Stimulated activated naive CD8-positive, alpha-beta T cell treated with anti-CD3 and anti-CD28 coated beads, Interleukin-15, Interleukin-2, amounts not matched to agents 100 ng/mL and 50 ng/mL, for 24 hours (primary cell): ENCODE measurements around the gene MARCHF3.
"Not testable (repeated sequence)": the region's sequence is repeated elsewhere in the genome, so short reads cannot be mapped to it uniquely, and the experiment has no call there.

ENCODE experiments used
- H3K27ac Mint-ChIP-seq: one replicate; pipeline ENCODE4 v1.8.0; 2021; ENCODE audit warnings: mild to moderate bottlenecking, mixed read lengths
- H3K27me3 Mint-ChIP-seq: one replicate; pipeline ENCODE4 v1.8.0; 2021; ENCODE audit warnings: mixed read lengths
- H3K36me3 Mint-ChIP-seq: one replicate; pipeline ENCODE4 v1.8.0; 2021; ENCODE audit warnings: low read depth, mixed read lengths
- H3K4me1 Mint-ChIP-seq: one replicate; pipeline ENCODE4 v1.8.0; 2021; ENCODE audit warnings: low read depth, mixed read lengths
- H3K4me3 Mint-ChIP-seq: one replicate; pipeline ENCODE4 v1.8.0; 2021; ENCODE audit warnings: mild to moderate bottlenecking, mixed read lengths
- H3K9me3 Mint-ChIP-seq: one replicate; pipeline ENCODE4 v1.8.0; 2021; ENCODE audit warnings: mixed read lengths

MARCHF3 gene

GRCh38 chr5:126847456-126847820 lies 182.9 kb downstream of the MARCHF3 start:
- peaks cover 45% of the 10 kb centered on the region for H3K4me1 Mint-ChIP-seq
- H3K27ac Mint-ChIP-seq = no peak overlapping the region
- no peak overlapping the region for H3K4me3 Mint-ChIP-seq
- no peaks in the 10 kb centered on the region for H3K36me3 Mint-ChIP-seq
- no peaks in the 10 kb centered on the region for H3K27me3 Mint-ChIP-seq
- no peaks in the 10 kb centered on the region for H3K9me3 Mint-ChIP-seq

GRCh38 chr5:126846744-126847455 lies 183.5 kb downstream of the MARCHF3 start:
- Mint-ChIP-seq H3K36me3 (no peaks in the 10 kb centered on the region), H3K27ac (no peak overlapping the region), H3K4me3 (no peak overlapping the region), H3K9me3 (no peaks in the 10 kb centered on the region), H3K27me3 (no peaks in the 10 kb centered on the region), H3K4me1 (peaks cover 40% of the 10 kb centered on the region)

- Mint-ChIP-seq H3K4me1 (peaks cover 34% of the 10 kb centered on the region), H3K27ac (no peak overlapping the region), H3K27me3 (no peaks in the 10 kb centered on the region), H3K4me3 (no peak overlapping the region), H3K9me3 (no peaks in the 10 kb centered on the region), H3K36me3 (no peaks in the 10 kb centered on the region)
These were observed 184.0 kb downstream of the MARCHF3 start for GRCh38 chr5:126846344-126846743.

DNA sequence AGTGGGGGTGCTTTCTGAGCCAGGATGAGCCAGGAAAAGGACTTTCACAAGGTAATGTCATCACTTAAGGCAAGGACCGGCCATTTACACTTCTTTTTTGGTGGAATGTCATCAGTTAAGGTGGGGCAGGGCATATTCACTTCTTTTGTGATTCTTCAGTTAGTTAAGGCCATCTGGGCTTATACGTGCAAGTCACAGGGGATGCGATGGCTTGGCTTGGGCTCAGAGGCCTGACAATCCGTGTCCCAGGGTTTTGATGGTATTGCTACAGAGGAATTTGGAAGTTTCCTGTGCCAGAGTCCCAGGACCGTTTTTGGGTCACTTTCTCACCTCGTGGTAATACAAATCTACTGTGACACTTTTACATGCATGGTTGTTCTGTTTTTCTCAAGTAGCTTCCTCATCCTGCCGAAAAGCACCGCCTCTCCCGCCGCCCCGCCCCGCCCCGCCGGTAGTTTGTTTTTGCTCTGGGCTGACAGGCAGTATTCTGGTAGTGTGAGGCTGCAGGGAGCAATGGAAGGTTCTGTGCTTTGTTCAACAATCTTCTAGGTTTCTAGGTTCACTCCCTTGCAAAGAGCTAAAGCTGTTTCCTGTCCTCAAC lies 184.8 kb downstream of the MARCHF3 start:
- H3K36me3 Mint-ChIP-seq, H3K4me3 Mint-ChIP-seq, H3K9me3 Mint-ChIP-seq, H3K27me3 Mint-ChIP-seq: not testable (repeated sequence)
- Mint-ChIP-seq H3K4me1 (peaks cover 33% of the 10 kb centered on the region), H3K27ac (peak overlapping the region; percentile 15)

- peaks cover 28% of the 10 kb centered on the region for H3K4me1 Mint-ChIP-seq
- peaks cover 10% of the 10 kb centered on the region for H3K36me3 Mint-ChIP-seq
- not testable (repeated sequence) for H3K27ac Mint-ChIP-seq, H3K4me3 Mint-ChIP-seq, H3K27me3 Mint-ChIP-seq, H3K9me3 Mint-ChIP-seq
These were observed 187.0 kb downstream of the MARCHF3 start for GRCh38 chr5:126843375-126843774.

GRCh38 chr5:126839407-126839806 lies 191.0 kb downstream of the MARCHF3 start:
- peaks cover 42% of the 10 kb centered on the region for H3K36me3 Mint-ChIP-seq
- not testable (repeated sequence) for H3K9me3 Mint-ChIP-seq, H3K4me3 Mint-ChIP-seq, H3K27me3 Mint-ChIP-seq, H3K27ac Mint-ChIP-seq, H3K4me1 Mint-ChIP-seq

DNA sequence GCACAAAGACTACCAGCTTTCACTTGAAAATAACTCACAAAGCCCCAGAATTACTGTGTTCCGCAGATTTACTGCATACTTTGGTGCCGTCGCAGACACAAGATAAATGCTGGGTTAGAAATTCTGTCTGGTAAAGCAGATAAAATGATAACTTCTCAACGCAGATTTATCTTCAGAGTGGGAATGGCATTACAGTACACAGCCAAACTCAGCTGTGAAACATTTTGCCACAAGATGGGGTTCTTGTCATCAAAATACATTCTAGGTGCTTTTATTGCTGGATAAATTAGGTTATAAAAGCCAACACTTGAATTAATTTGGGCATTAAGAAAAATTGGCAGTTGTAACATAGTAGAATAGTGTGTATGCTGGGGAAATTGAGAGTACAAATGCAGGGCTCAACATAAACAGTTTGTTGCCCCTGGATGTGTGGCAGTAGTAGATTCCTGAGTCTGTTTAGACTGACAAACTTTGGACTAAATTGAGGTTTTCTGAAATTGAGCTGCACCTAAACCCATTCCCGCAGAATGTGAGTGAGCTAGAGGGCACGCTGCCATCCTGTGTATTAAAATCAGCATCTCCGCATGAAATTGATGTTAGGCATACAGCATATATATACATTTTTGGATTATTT lies 192.3 kb downstream of the MARCHF3 start:
- peaks cover 55% of the 10 kb centered on the region for H3K36me3 Mint-ChIP-seq
- no peaks in the 10 kb centered on the region for H3K9me3 Mint-ChIP-seq
- no peak overlapping the region for H3K27ac Mint-ChIP-seq
- H3K4me3 Mint-ChIP-seq = no peak overlapping the region
- no peaks in the 10 kb centered on the region for H3K27me3 Mint-ChIP-seq
- no peaks in the 10 kb centered on the region for H3K4me1 Mint-ChIP-seq

DNA sequence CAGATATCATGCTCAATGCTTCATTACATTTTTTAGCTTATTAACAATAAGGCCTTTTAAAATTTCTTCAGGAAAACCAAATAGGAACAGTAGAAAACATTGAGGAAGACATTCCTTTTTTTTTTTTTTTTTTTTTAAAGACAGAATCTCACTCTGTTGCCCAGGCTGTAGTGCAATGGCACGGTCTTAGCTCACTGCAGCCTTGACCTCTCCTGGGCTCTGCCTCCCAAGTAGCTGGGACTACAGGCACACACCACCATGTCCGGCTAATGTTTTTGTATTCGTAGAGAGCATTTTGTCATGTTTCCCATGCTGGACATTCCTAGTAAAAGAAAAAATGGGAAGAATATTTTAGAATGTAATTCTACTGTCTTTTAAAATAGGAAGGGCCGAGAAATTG lies 193.1 kb downstream of the MARCHF3 start:
- Mint-ChIP-seq H3K4me1 (no peaks in the 10 kb centered on the region), H3K36me3 (peaks cover 55% of the 10 kb centered on the region), H3K27me3 (no peaks in the 10 kb centered on the region), H3K27ac (no peak overlapping the region), H3K9me3 (no peaks in the 10 kb centered on the region), H3K4me3 (no peak overlapping the region)

DNA sequence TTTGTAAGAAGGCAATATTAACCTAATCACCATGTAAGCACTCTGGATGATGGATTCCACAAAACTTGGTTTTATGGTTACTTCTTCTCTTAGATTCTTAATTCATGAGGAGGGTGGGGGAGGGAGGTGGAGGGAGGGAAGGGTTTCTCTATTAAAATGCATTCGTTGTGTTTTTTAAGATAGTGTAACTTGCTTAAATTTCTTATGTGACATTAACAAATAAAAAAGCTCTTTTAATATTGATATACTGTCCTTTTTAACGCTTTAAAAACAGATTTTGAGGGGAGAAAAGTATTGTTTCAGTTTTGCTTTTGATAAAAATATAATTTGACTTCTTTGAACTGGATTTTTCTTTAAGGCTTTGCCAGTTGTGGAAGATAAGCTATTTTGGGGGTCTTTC lies 193.6 kb downstream of the MARCHF3 start:
- H3K27ac Mint-ChIP-seq = no peak overlapping the region
- no peaks in the 10 kb centered on the region for H3K4me1 Mint-ChIP-seq
- H3K9me3 Mint-ChIP-seq = no peaks in the 10 kb centered on the region
- peaks cover 55% of the 10 kb centered on the region for H3K36me3 Mint-ChIP-seq
- H3K27me3 Mint-ChIP-seq = no peaks in the 10 kb centered on the region
- no peak overlapping the region for H3K4me3 Mint-ChIP-seq

DNA sequence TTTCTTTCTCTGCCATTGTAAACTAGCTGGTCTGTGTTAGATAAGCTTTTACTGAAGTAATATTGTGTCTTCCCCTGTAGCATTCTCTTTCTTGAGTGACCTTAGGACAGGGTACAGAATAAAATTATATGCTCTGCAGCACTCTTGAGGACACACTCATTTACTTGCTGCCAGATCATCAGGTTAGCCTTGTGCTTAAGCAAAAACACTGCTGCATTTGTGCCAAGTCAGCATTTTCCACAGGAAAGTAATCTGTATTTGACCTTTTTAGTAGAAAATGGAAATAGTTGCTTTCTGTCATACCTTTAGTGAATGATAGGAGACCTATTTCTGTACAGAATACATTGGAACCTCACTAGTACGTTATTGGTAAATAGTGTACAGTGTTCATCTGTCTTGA lies 199.2 kb downstream of the MARCHF3 start:
- Mint-ChIP-seq H3K27me3 (no peaks in the 10 kb centered on the region), H3K9me3 (no peaks in the 10 kb centered on the region), H3K36me3 (peaks cover 76% of the 10 kb centered on the region), H3K4me1 (peaks cover 8% of the 10 kb centered on the region), H3K27ac (no peak overlapping the region), H3K4me3 (no peak overlapping the region)

- Mint-ChIP-seq H3K36me3 (peaks cover 76% of the 10 kb centered on the region), H3K27me3 (no peaks in the 10 kb centered on the region), H3K4me3 (no peak overlapping the region), H3K27ac (no peak overlapping the region), H3K4me1 (peaks cover 8% of the 10 kb centered on the region), H3K9me3 (no peaks in the 10 kb centered on the region)
These were observed 200.3 kb downstream of the MARCHF3 start for GRCh38 chr5:126830061-126830460.

GRCh38 chr5:126829098-126829497 lies 201.3 kb downstream of the MARCHF3 start:
- peaks cover 8% of the 10 kb centered on the region for H3K4me1 Mint-ChIP-seq
- H3K27me3 Mint-ChIP-seq = no peaks in the 10 kb centered on the region
- H3K9me3 Mint-ChIP-seq = no peaks in the 10 kb centered on the region
- peaks cover 77% of the 10 kb centered on the region for H3K36me3 Mint-ChIP-seq
- H3K4me3 Mint-ChIP-seq = no peak overlapping the region
- no peak overlapping the region for H3K27ac Mint-ChIP-seq

- Mint-ChIP-seq H3K36me3 (peaks cover 86% of the 10 kb centered on the region), H3K27ac (peak overlapping the region; percentile 8), H3K4me1 (peaks cover 8% of the 10 kb centered on the region), H3K4me3 (no peak overlapping the region), H3K9me3 (no peaks in the 10 kb centered on the region), H3K27me3 (no peaks in the 10 kb centered on the region)
These were observed 203.6 kb downstream of the MARCHF3 start for GRCh38 chr5:126826619-126827215.

DNA sequence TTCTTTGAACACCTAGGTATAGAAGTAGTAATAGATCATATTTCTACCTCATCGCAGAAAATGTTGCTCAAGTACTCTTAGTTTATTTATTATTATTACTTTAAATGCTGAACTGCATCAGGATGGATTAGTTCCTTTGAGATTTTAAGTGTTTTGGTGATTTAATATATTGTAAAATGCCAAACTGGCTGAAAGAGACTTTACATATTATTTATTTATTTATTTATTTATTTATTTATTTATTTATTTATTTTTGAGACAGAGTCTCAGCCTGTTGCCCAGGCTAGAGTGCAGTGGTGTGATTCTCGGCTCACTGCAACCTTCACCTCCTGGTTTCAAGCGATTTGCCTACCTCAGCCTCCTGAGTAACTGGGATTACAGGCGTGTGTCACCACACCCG lies 211.1 kb downstream of the MARCHF3 start:
- H3K27ac Mint-ChIP-seq = no peak overlapping the region
- no peaks in the 10 kb centered on the region for H3K9me3 Mint-ChIP-seq
- H3K4me3 Mint-ChIP-seq = no peak overlapping the region
- no peaks in the 10 kb centered on the region for H3K27me3 Mint-ChIP-seq
- H3K4me1 Mint-ChIP-seq = peaks cover 11% of the 10 kb centered on the region
- peaks cover 72% of the 10 kb centered on the region for H3K36me3 Mint-ChIP-seq

DNA sequence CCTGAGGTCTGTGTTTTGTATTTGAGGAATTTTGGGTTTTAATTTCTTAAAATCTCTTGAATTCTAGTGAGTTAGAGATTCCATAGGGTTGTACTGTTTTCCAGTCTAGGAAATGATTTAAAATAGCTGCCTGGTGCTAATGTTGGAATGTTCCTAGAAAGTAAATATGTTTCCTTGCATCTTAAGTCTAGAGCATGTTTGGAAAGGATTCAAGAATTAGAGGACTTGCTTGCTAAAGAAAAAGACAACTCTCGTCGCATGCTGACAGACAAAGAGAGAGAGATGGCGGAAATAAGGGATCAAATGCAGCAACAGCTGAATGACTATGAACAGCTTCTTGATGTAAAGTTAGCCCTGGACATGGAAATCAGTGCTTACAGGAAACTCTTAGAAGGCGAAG lies 211.6 kb downstream of the MARCHF3 start:
- Mint-ChIP-seq H3K4me3 (no peak overlapping the region), H3K9me3 (no peaks in the 10 kb centered on the region), H3K36me3 (peaks cover 71% of the 10 kb centered on the region), H3K4me1 (peaks cover 13% of the 10 kb centered on the region), H3K27me3 (no peaks in the 10 kb centered on the region), H3K27ac (no peak overlapping the region)
